ENCODE data around the gene CHCHD10. TPM values are rescaled to one million over a fixed set of nuclear protein-coding genes. Genes with fewer than 3 reads are reported as not detected.

Gene CHCHD10
- total and polyA plus RNA-seq, 2 of the 13 experiments (the other 11 are each of a cell fraction or from before 2014, with no cell fraction given): 37.0 to 62.8 TPM

- no peak for TF ChIP-seq PLSCR1 (CRISPR knock-in tag; IDR thresholded peaks at IDR 0.05; ENCODE audit: borderline replicate concordance)
- no peak for TF ChIP-seq ONECUT2 (CRISPR knock-in tag; IDR thresholded peaks at IDR 0.05)
- TF ChIP-seq GABPA (IDR thresholded peaks at IDR 0.05; ENCODE audit: low read depth, low read length): no peak
- TF ChIP-seq GABPA (CRISPR knock-in tag; IDR thresholded peaks at IDR 0.05; ENCODE audit: low read depth): no peak
- TF ChIP-seq TRIM24 (CRISPR knock-in tag; IDR thresholded peaks at IDR 0.05): no peak
- TF ChIP-seq REXO4 (CRISPR knock-in tag; IDR thresholded peaks at IDR 0.05; ENCODE audit: borderline replicate concordance): no peak
- TF ChIP-seq, protein P1, sequence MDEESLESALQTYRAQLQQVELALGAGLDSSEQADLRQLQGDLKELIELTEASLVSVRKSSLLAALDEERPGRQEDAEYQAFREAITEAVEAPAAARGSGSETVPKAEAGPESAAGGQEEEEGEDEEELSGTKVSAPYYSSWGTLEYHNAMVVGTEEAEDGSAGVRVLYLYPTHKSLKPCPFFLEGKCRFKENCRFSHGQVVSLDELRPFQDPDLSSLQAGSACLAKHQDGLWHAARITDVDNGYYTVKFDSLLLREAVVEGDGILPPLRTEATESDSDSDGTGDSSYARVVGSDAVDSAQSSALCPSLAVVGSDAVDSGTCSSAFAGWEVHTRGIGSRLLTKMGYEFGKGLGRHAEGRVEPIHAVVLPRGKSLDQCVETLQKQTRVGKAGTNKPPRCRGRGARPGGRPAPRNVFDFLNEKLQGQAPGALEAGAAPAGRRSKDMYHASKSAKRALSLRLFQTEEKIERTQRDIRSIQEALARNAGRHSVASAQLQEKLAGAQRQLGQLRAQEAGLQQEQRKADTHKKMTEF (CRISPR knock-in tag; IDR thresholded peaks at IDR 0.05): 0 out of 2 replicates have a peak, but pooled peaks have one; percentile 45
- no peak for TF ChIP-seq CCDC6 (CRISPR knock-in tag; IDR thresholded peaks at IDR 0.05)
- TF ChIP-seq HOXD1 (CRISPR knock-in tag; IDR thresholded peaks at IDR 0.05): no peak
- TF ChIP-seq ZSCAN31 (CRISPR knock-in tag; IDR thresholded peaks at IDR 0.05; ENCODE audit: low read depth): no peak
- TF ChIP-seq GPN1 (CRISPR knock-in tag; IDR thresholded peaks at IDR 0.05; ENCODE audit: borderline replicate concordance): no peak
- TF ChIP-seq KLF9 (CRISPR knock-in tag; IDR thresholded peaks at IDR 0.05; ENCODE audit: low read depth): no peak
- no peak for TF ChIP-seq HCFC1 (IDR thresholded peaks at IDR 0.05; ENCODE audit: low read depth, low read length)
- TF ChIP-seq NAIF1 (CRISPR knock-in tag; IDR thresholded peaks at IDR 0.05; ENCODE audit: borderline replicate concordance): no peak
- no peak for TF ChIP-seq TMF1 (CRISPR knock-in tag; IDR thresholded peaks at IDR 0.05; ENCODE audit: low read depth)
- peak; percentile 100 for TF ChIP-seq ZNF142 (CRISPR knock-in tag; IDR thresholded peaks at IDR 0.05)
- peak; percentile 34; the same call in 1 of the 2 replicates for TF ChIP-seq CBX5 (CRISPR knock-in tag; IDR thresholded peaks at IDR 0.05; ENCODE audit: borderline replicate concordance)
- 0 out of 2 replicates have a peak, but pooled peaks have one; percentile 50 for TF ChIP-seq ZNF800 (CRISPR knock-in tag; IDR thresholded peaks at IDR 0.05)
- TF ChIP-seq HMG20B (CRISPR knock-in tag; conservative IDR thresholded peaks at IDR 0.05): no peak; the same call in 1 of the 2 replicates
- TF ChIP-seq ZNF224 (CRISPR knock-in tag; IDR thresholded peaks at IDR 0.05): 0 out of 2 replicates have a peak, but pooled peaks have one; percentile 37
- TF ChIP-seq SIN3A (IDR thresholded peaks at IDR 0.05; ENCODE audit: borderline replicate concordance, low read depth, low read length): 0 out of 2 replicates have a peak, but pooled peaks have one; percentile 38
- TF ChIP-seq ARNT (IDR thresholded peaks at IDR 0.05): no peak
Measured at GRCh38 chr22:23784215-23784732, 16.5 kb upstream of the CHCHD10 start (continued).
